K562 treated with DMSO at 1 percent for 48 hours (cell line): ENCODE results near the gene ALOX12. TPM values are rescaled to one million over a fixed set of nuclear protein-coding genes. Genes with fewer than 3 reads are reported as not detected.

Experiments
- total RNA-seq: library from RNA; unstranded; fragments of 300-600 nt; gene quantifications from 2 replicates; pipeline ENCODE4 v1.2.3, GENCODE V29; 2022; ENCODE audit warnings: low replicate concordance; ENCODE audit errors: extremely low read depth

Gene ALOX12, protein sequence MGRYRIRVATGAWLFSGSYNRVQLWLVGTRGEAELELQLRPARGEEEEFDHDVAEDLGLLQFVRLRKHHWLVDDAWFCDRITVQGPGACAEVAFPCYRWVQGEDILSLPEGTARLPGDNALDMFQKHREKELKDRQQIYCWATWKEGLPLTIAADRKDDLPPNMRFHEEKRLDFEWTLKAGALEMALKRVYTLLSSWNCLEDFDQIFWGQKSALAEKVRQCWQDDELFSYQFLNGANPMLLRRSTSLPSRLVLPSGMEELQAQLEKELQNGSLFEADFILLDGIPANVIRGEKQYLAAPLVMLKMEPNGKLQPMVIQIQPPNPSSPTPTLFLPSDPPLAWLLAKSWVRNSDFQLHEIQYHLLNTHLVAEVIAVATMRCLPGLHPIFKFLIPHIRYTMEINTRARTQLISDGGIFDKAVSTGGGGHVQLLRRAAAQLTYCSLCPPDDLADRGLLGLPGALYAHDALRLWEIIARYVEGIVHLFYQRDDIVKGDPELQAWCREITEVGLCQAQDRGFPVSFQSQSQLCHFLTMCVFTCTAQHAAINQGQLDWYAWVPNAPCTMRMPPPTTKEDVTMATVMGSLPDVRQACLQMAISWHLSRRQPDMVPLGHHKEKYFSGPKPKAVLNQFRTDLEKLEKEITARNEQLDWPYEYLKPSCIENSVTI
- total RNA-seq: not detected in 2 replicates

DNA sequence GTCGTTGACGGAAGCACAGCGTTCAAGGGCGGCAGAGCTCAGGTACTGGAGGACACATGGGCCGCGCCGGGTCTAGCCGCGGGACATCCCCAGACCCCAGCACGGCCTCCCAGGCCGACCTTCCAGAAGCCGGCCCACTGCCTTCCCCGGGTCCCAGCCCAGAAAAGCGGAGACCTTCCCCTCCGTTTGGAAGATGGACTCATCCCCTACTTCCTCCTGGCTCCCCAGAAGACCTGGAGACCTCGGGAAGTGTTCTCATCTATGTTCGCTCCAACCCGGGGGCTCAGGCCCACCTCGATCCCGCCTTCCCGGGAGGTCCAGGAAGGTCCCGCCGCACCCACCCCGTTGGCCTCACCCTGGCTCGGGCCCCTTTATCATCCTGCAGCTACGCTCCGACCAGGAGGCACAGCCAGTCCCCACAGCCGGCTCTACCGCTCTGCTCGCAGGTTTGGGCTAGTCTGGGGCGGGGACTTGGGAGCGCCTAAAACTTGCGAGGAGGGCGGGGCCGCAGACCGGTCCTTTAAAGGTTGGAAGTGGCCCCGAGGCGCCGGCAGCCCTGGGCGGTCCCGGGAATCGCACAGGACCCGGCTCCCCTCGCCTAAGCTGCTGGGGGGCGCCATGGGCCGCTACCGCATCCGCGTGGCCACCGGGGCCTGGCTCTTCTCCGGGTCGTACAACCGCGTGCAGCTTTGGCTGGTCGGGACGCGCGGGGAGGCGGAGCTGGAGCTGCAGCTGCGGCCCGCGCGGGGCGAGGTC, at the start of gene ALOX12:
Gene ALOX12, plus strand, starts transcription at position 550 of the 756 bp plus-strand sequence. Its CDS starts 69 bp downstream, at position 619.

DNA sequence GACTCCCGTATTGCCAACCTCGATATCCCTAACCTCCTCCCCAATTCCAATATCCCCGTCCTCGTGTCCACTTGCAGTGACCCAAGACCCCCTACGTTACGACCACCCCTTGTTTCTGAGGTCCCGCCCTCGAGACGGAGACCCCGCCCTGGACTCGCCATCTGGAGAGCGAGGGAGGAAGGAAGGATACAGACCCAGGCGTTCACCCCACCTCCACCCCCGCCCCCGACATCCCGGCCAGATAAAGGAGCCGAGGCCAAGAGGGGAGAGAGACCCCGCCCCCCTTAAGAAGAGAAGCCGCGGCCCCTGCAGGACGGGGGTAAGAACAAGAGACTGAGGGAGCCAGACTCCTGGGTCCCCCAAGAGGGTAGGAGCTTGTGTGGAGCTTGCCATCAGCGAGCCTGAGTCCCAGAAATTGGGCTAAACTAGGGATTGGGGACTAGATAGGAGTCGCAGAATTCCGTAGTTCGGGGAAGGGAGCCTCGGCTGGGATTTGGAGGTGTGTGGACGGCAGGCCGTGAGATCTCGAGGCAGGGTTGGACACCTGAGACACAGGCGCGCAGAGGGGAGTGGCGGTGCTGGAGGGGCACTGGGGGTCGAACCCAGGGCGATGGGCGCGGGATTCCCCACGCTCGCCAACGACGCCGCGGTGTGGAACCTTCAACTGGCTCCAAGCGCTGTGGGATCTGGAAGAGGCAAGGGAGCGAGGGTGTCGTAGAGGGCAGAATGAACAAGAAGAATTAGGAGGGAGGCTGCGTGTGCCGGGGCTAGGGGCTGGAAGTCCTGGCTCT, 27.1 kb downstream of the ALOX12 start, which contains the start of gene BCL6B:
Gene BCL6B, plus strand, starts transcription at position 270 of the 791 bp plus-strand sequence. CDS start 622 bp downstream, outside the sequence.

DNA sequence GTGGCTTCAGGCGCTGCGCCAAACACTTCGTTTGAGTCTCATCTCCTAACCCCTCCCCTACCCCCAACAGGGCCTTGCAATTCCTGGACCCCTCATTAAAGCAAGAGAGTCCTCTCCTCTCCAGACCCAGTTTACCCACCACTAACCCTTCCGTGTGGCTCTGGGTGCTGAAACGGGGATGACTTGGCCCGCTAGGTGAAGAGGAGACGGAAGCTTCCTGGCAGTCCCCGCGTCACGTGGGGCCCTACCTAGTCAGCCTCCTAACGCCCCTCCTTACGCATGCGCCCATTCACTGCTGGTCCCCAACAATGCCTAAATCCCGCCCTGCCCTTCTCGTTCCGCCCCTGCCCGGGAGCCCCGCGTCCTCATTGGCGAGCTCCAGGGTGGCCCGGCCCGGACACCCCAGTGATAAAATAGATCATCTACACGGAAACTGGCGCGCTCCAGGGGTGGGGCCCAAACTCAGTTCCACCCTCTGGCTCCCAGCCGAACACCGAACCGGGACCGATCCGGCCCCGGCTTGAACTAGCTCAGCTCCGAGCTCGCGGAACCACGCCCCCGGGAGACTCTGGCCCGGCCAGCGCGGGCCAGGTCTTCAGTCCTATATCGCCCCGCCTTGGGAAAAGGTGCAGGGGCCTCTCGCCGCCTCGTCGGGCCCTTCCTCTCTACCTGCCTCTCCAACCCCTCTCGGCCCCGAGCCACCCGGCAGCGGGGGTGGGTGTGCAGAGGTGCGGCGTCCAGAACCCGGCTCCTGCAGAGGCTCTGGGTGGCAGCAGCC, 39.9 kb downstream of the ALOX12 start, which contains the start of gene SLC16A13:
Gene SLC16A13, plus strand, starts transcription at position 425 of the 778 bp plus-strand sequence. CDS start 368 bp downstream, outside the sequence.

DNA sequence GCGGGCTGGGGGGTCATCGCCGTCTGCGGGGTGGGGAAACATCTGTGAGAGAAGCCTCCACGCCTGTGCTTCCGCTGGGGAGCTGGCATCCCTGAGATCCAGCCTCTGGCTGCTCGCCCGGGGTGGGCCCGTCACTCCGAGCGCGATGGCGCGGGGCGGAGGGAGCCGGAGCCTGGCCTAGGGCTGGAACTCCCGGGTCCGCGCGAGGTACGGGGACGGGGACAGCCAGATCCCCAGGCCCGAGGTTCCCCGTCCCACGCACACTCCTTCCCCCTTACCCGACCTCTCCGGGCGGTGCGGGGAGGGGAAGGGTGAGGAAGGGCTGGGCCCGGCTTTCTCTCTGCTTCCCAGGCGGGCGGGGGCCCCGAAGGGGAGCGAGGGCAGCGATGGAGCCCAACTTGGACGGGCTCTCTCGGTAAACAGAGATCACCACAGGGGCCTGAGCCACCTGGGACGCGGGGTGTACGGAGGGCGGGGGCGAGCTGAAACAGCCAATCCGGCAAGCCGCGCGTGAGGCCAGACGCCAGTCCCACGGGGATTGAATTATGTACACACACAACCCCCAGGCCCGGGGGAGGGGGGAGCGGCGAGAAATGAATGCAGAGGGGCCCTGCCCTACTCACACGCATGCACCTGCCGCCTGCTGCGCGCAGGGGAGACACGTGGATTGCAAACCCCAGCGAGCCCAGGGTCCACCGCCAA, 47.8 kb downstream of the ALOX12 start, which contains the start of gene SLC16A11:
Gene SLC16A11, minus strand, starts transcription at position 596 of the 702 bp plus-strand sequence. Its CDS starts 579 bp downstream, at position 17.

Other genes starting within 250 kb of the ALOX12 start
- not detected in 2 replicates for gene XAF1, start 240.0 kb upstream of the ALOX12 start, total RNA-seq
- gene FBXO39, start 219.8 kb upstream of the ALOX12 start, total RNA-seq: not detected in 2 replicates
- not detected in 2 replicates for gene TEKT1, start 164.3 kb upstream of the ALOX12 start, total RNA-seq
- gene RNASEK, start 16.6 kb downstream of the ALOX12 start, total RNA-seq: not detected in 2 replicates
- not detected in 2 replicates for gene BCL6B, start 27.0 kb downstream of the ALOX12 start, total RNA-seq
- not detected in 2 replicates for gene SLC16A13, start 40.0 kb downstream of the ALOX12 start, total RNA-seq
- gene SLC16A11, start 48.0 kb downstream of the ALOX12 start, total RNA-seq: not detected in 2 replicates
- gene CLEC10A, start 84.2 kb downstream of the ALOX12 start, total RNA-seq: not detected in 2 replicates
- not detected in 2 replicates for gene ASGR2, start 118.8 kb downstream of the ALOX12 start, total RNA-seq
- not detected in 2 replicates for gene ASGR1, start 183.3 kb downstream of the ALOX12 start, total RNA-seq
- not detected in 2 replicates for gene DLG4, start 223.8 kb downstream of the ALOX12 start, total RNA-seq
- gene ACADVL, start 223.9 kb downstream of the ALOX12 start, total RNA-seq: 648 TPM in 1 of 2 replicates, not detected in the other
- gene DVL2, start 238.5 kb downstream of the ALOX12 start, total RNA-seq: not detected in 2 replicates
- gene PHF23, start 243.4 kb downstream of the ALOX12 start, total RNA-seq: not detected in 2 replicates
- gene GABARAP, start 246.4 kb downstream of the ALOX12 start, total RNA-seq: not detected in 2 replicates